HepG2 (cell line): Measurements from ENCODE around the gene EMILIN1. TPM values are rescaled to one million over a fixed set of nuclear protein-coding genes. Genes with fewer than 3 reads are reported as not detected.

Experiments used
- CCDC6 ChIP-seq: sonication (generic); formaldehyde crosslinking; IDR thresholded peaks from 2 replicates; pipeline ENCODE4 v1.8.1; 2022; ENCODE audit warnings: mild to moderate bottlenecking, missing genetic modification reagents, moderate library complexity
- EEA1 ChIP-seq: sonication (generic); formaldehyde crosslinking; IDR thresholded peaks from 2 replicates; pipeline ENCODE4 v1.5.1; 2020; ENCODE audit warnings: mild to moderate bottlenecking, missing genetic modification reagents, borderline replicate concordance
- JUNB ChIP-seq: sonication (generic); formaldehyde crosslinking; IDR thresholded peaks from 2 replicates; pipeline ENCODE4 v1.8.0; 2022; ENCODE audit warnings: missing genetic modification reagents, mild to moderate bottlenecking, borderline replicate concordance
- KDM1A ChIP-seq: IDR thresholded peaks from 2 replicates; pipeline ENCODE4 v1.6.1; 2016; ENCODE audit warnings: missing compliant biosample characterization
- KLF6 ChIP-seq: IDR thresholded peaks from 2 replicates; pipeline ENCODE4 v1.8.0; 2016; ENCODE audit warnings: missing biosample characterization, missing genetic modification reagents
- LBX2 ChIP-seq: sonication (generic); formaldehyde crosslinking; IDR thresholded peaks from 2 replicates; pipeline ENCODE4 v1.5.0; 2020; ENCODE audit warnings: missing genetic modification reagents, mild to moderate bottlenecking, borderline replicate concordance
- MTA1 ChIP-seq: sonication (generic); formaldehyde crosslinking; IDR thresholded peaks from 2 replicates; pipeline ENCODE4 v1.4.0; 2020; ENCODE audit warnings: missing genetic modification reagents, mild to moderate bottlenecking, borderline replicate concordance
- NFE2L2 ChIP-seq: fragments of 150-350 bp; IDR thresholded peaks from 2 replicates; pipeline ENCODE4 v1.6.1; 2014; ENCODE audit warnings: low read length
- NR2C2 ChIP-seq: sonication (generic); formaldehyde crosslinking; IDR thresholded peaks from 2 replicates; pipeline ENCODE4 v1.4.0; 2020; ENCODE audit warnings: missing genetic modification reagents, mild to moderate bottlenecking, moderate library complexity, borderline replicate concordance
- SALL2 ChIP-seq: sonication (generic); formaldehyde crosslinking; IDR thresholded peaks from 2 replicates; pipeline ENCODE4 v1.8.1; 2023; ENCODE audit warnings: mild to moderate bottlenecking, missing genetic modification reagents, inconsistent platforms
- ZBTB10 ChIP-seq: sonication (generic); formaldehyde crosslinking; IDR thresholded peaks from 2 replicates; pipeline ENCODE4 v1.4.0; 2020; ENCODE audit warnings: missing genetic modification reagents, borderline replicate concordance
- ZBTB26 ChIP-seq: IDR thresholded peaks from 2 replicates; pipeline ENCODE4 v1.6.1; 2016; ENCODE audit warnings: missing compliant biosample characterization, missing genetic modification reagents, borderline replicate concordance
- ZFP36L1 ChIP-seq: sonication (generic); formaldehyde crosslinking; IDR thresholded peaks from 2 replicates; pipeline ENCODE4 v1.8.0; 2022; ENCODE audit warnings: mild to moderate bottlenecking, missing genetic modification reagents, moderate library complexity
- ZFP36L2 ChIP-seq: sonication (generic); formaldehyde crosslinking; IDR thresholded peaks from 2 replicates; pipeline ENCODE4 v1.4.0; 2020; ENCODE audit warnings: missing genetic modification reagents
- ZNF20 ChIP-seq: sonication (generic); formaldehyde crosslinking; IDR thresholded peaks from 2 replicates; pipeline ENCODE4 v1.4.0; 2020; ENCODE audit warnings: mild to moderate bottlenecking, moderate library complexity, missing genetic modification reagents
- ZNF282 ChIP-seq: fragments of 450-650 bp; IDR thresholded peaks from 2 replicates; pipeline ENCODE4 v1.6.1; 2018; ENCODE audit not compliant: partially characterized antibody
- ZNF30 ChIP-seq: sonication (generic); formaldehyde crosslinking; IDR thresholded peaks from 2 replicates; pipeline ENCODE4 v1.5.0; 2020; ENCODE audit warnings: mild to moderate bottlenecking, missing genetic modification reagents
- ZNF674 ChIP-seq: sonication (generic); formaldehyde crosslinking; IDR thresholded peaks from 2 replicates; pipeline ENCODE4 v1.5.0; 2020; ENCODE audit warnings: low read depth, mild to moderate bottlenecking, missing genetic modification reagents
- polyA plus RNA-seq, 8 experiments: library from polyadenylated mRNA; depleted of rRNA in 3 of 8; stranded (reverse) in 7 of 8; unstranded in 1 of 8; fragments of >200 nt; fragmentation: Illumina TruSeq in 4 of 8; extraction: Trizol in 4 of 8; gene quantifications; 2 replicates each; pipeline versions ENCODE4 v1.2.1 to v1.2.3, GENCODE V29; 2011 to 2016; ENCODE audit warnings: low read depth in 4 of 8, missing spikeins in 1 of 8, mixed read lengths in 1 of 8; ENCODE audit not compliant: insufficient read depth in 1 of 8
- total RNA-seq, 5 experiments: library from RNA; depleted of rRNA; stranded (reverse); fragments of >200 nt; fragmentation: Illumina TruSeq; extraction: Trizol; gene quantifications; 2 replicates each; pipeline ENCODE4 v1.2.3, GENCODE V29; 2016; ENCODE audit warnings: low read depth in 1 of 5
- TF ChIP-seq, protein P1 (sequence below): IDR thresholded peaks from 2 replicates; pipeline ENCODE4 v1.6.1; 2016; ENCODE audit warnings: low read depth, missing genetic modification reagents, missing compliant biosample characterization

EMILIN1 gene
- total and polyA plus RNA-seq, 2 of the 13 experiments (the other 11 are each of a cell fraction or from before 2014, with no cell fraction given) = 8.1 to 9.7 TPM

GRCh38 chr2:27133905-27134780 lies 55.7 kb downstream of the EMILIN1 start, which contains the start of gene PREB (continued):
- TF ChIP-seq ZBTB10 (CRISPR knock-in tag) (no peak), CCDC6 (CRISPR knock-in tag) (no peak; the same call in 1 of the 2 replicates), ZFP36L1 (CRISPR knock-in tag) (no peak), LBX2 (CRISPR knock-in tag) (no peak), NR2C2 (CRISPR knock-in tag) (peak; percentile 81; the same call in 1 of the 2 replicates), MTA1 (CRISPR knock-in tag) (no peak), KLF6 (CRISPR knock-in tag) (no peak; the same call in none of the 2 replicates), ZNF282 (no peak), EEA1 (CRISPR knock-in tag) (peak; percentile 73), ZNF30 (CRISPR knock-in tag) (no peak), ZBTB26 (CRISPR knock-in tag) (peak; percentile 15; the same call in 1 of the 2 replicates), JUNB (no peak), ZNF674 (CRISPR knock-in tag) (no peak), NFE2L2 (no peak), KDM1A (no peak), SALL2 (CRISPR knock-in tag) (peak; percentile 29; the same call in 1 of the 2 replicates), ZFP36L2 (CRISPR knock-in tag) (peak; percentile 44; the same call in 1 of the 2 replicates), ZNF20 (no peak)
- TF ChIP-seq, protein P1, sequence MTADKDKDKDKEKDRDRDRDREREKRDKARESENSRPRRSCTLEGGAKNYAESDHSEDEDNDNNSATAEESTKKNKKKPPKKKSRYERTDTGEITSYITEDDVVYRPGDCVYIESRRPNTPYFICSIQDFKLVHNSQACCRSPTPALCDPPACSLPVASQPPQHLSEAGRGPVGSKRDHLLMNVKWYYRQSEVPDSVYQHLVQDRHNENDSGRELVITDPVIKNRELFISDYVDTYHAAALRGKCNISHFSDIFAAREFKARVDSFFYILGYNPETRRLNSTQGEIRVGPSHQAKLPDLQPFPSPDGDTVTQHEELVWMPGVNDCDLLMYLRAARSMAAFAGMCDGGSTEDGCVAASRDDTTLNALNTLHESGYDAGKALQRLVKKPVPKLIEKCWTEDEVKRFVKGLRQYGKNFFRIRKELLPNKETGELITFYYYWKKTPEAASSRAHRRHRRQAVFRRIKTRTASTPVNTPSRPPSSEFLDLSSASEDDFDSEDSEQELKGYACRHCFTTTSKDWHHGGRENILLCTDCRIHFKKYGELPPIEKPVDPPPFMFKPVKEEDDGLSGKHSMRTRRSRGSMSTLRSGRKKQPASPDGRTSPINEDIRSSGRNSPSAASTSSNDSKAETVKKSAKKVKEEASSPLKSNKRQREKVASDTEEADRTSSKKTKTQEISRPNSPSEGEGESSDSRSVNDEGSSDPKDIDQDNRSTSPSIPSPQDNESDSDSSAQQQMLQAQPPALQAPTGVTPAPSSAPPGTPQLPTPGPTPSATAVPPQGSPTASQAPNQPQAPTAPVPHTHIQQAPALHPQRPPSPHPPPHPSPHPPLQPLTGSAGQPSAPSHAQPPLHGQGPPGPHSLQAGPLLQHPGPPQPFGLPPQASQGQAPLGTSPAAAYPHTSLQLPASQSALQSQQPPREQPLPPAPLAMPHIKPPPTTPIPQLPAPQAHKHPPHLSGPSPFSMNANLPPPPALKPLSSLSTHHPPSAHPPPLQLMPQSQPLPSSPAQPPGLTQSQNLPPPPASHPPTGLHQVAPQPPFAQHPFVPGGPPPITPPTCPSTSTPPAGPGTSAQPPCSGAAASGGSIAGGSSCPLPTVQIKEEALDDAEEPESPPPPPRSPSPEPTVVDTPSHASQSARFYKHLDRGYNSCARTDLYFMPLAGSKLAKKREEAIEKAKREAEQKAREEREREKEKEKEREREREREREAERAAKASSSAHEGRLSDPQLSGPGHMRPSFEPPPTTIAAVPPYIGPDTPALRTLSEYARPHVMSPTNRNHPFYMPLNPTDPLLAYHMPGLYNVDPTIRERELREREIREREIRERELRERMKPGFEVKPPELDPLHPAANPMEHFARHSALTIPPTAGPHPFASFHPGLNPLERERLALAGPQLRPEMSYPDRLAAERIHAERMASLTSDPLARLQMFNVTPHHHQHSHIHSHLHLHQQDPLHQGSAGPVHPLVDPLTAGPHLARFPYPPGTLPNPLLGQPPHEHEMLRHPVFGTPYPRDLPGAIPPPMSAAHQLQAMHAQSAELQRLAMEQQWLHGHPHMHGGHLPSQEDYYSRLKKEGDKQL = no peak
